Pancreas (tissue), 10 donors: ENCODE measurements around the gene GALNT11. TPM values are rescaled to one million over a fixed set of nuclear protein-coding genes. Genes with fewer than 3 reads are reported as not detected.
A peak's percentile ranks its signal among the peaks of the same experiment; 100 is the strongest.

Source experiments
- ATAC-seq, 4 donors: fragments of 200-7000 bp; cut with Tn5 transposase; one replicate each; pipeline versions ENCODE4 v1.8.0 to v1.9.1; 2020; ENCODE audit warnings: mild to moderate bottlenecking in 4 of 4, moderate library complexity in 4 of 4
- DNase-seq, 6 donors: peaks; one replicate each; pipeline ENCODE4 v3.0.0-alpha.2; 2020
- FAIRE-seq: peaks from 2 replicates; lab custom pipeline; 2012; peaks lifted over from hg19 to GRCh38; lab: Jason Lieb, UNC
- H3K27ac ChIP-seq, 4 donors: fragments of 200-600 bp; sonication (generic); 1 replicate in 3 of 4; 2 replicates in 1 of 4; pipeline versions ENCODE4 v1.5.0 to v1.8.0; 2020
- H3K27me3 ChIP-seq, 4 donors: fragments of 200-600 bp; one replicate each; pipeline ENCODE4 v1.8.0; 2021
- H3K36me3 ChIP-seq, 3 donors: fragments of 200-600 bp; sonication (generic) in 1 of 3; one replicate each; pipeline versions ENCODE4 v1.5.0 to v1.8.0; 2020 to 2021
- H3K4me1 ChIP-seq, 3 donors: fragments of 200-600 bp; one replicate each; pipeline ENCODE4 v1.8.0; 2021
- H3K4me3 ChIP-seq, 4 donors: fragments of 200-600 bp; sonication (generic) in 2 of 4; one replicate each; pipeline versions ENCODE4 v1.5.0 to v1.8.0; 2020 to 2021
- H3K9me3 ChIP-seq, 4 donors: fragments of 200-600 bp; one replicate each; pipeline ENCODE4 v1.8.0; 2021
- WGBS, 2 donors: extraction: QIAGEN DNeasy Blood & Tissue Kit; methylation state at CpG; one replicate each; pipeline ENCODE4 v1.1.7; 2013; 5-methylcytosine and 5-hydroxymethylcytosine counted together
- intact Hi-C, 3 donors: fragments of 100-400 bp; cut with DNase I; formaldehyde crosslinking; loops; one replicate each; pipeline versions ENCODE4 v1.11.1 to v1.14.2; 2022
- polyA plus RNA-seq, 2 donors: library from polyadenylated mRNA; stranded (reverse); fragments of 200-250 nt; gene quantifications; one replicate each; pipeline ENCODE4 v1.2.3, GENCODE V29; 2013
- total RNA-seq, 6 donors: library from RNA; stranded (reverse); fragmentation: NEBNext Ultra II Directional in 4 of 6; extraction: Animal tissue kit (Norgen Biotek cat#: 25700) in 4 of 6; gene quantifications; one replicate each; pipeline versions ENCODE4 v1.2.1 to v1.2.4, GENCODE V29; 2021 to 2023
- TF ChIP-seq, protein P1 (sequence below), 4 donors: fragments of 200-600 bp; sonication (generic) in 3 of 4; IDR thresholded peaks; one replicate each; pipeline versions ENCODE4 v1.5.0 to v1.8.0; 2021; ENCODE audit warnings: antibody characterized with exemption in 4 of 4
- donor health status: healthy with polysubstance abuse.
- donor health status: DM: no; HTN: no; CAD: no; lungs with moderate emphysema.
- donor health status: DM: no; HTN: no; CAD: no.
- donor health status: control.
- donor health status: control.
- donor health status: Bipolar disorder and iron deficiency.
- donor health status: DM: yes; HTN: yes; CAD: no.
- donor health status: DM: no; HTN: no; CAD: no.
- donor health status: DM: no; HTN: no; CAD: no.
- donor health status: DM: yes; HTN: yes; CAD: no.

The GALNT11 gene
- total and polyA plus RNA-seq, 8 donors = 12.9 to 36.3 (median 26.9) TPM

DNA sequence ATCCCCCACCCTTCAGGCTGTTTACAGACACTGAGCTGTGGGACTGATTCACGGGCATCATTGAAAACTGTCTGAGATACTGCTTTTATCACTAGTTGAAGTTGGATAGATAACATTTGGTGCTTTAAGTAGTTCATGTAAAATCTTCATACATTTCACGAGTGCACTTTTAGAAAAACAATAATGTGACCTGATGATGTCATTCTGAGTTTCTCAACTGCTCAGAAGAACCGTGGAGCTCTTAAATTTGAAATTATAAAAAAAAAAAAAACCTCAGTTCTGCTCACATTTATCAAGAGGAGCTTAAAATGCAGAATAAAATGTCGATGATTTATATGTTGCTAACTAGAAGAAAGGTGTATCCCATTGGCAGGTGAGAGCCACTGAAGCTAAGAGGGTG is 81.5 kb downstream of the GALNT11 start:
- intact Hi-C loops = no loop called here
- peaks cover 0 to 57% (median 5%) of the 10 kb centered on the region in 3 donors for H3K36me3 ChIP-seq

DNA sequence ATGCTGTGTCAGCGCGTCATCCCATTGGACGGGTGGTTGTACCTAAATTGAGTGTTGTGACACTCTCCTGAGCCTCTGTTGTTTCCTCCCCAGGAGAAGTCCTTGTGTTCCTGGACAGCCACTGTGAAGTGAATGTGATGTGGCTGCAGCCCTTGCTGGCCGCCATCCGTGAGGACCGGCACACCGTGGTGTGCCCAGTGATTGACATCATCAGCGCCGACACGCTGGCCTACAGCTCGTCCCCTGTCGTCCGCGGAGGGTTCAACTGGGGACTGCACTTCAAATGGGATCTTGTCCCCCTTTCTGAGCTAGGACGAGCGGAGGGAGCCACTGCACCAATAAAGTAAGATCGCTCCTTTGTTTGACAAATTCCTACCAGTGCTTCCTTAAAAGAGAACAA is 82.5 kb downstream of the GALNT11 start:
- TF ChIP-seq, protein P1, sequence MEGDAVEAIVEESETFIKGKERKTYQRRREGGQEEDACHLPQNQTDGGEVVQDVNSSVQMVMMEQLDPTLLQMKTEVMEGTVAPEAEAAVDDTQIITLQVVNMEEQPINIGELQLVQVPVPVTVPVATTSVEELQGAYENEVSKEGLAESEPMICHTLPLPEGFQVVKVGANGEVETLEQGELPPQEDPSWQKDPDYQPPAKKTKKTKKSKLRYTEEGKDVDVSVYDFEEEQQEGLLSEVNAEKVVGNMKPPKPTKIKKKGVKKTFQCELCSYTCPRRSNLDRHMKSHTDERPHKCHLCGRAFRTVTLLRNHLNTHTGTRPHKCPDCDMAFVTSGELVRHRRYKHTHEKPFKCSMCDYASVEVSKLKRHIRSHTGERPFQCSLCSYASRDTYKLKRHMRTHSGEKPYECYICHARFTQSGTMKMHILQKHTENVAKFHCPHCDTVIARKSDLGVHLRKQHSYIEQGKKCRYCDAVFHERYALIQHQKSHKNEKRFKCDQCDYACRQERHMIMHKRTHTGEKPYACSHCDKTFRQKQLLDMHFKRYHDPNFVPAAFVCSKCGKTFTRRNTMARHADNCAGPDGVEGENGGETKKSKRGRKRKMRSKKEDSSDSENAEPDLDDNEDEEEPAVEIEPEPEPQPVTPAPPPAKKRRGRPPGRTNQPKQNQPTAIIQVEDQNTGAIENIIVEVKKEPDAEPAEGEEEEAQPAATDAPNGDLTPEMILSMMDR (IDR thresholded peaks at IDR 0.05) = no peak
- Histone ChIP-seq H3K4me3 (no peak overlapping the region), H3K27me3 (no peaks in the 10 kb centered on the region), H3K4me1 (no peaks in the 10 kb centered on the region), H3K27ac (no peak overlapping the region), H3K36me3 (peaks cover 0 to 54% (median 5%) of the 10 kb centered on the region in 3 donors), H3K9me3 (no peaks in the 10 kb centered on the region)
- ATAC-seq (peak in 1 of 4 donors; percentile 14), DNase-seq (no peak), FAIRE-seq (no peak)
- intact Hi-C loops = no loop called here
- 92 to 97% methylated on average over 17 of the region's 17 CpGs for WGBS, 2 donors

More for the DNA sequence above, 81.5 kb downstream of the GALNT11 start:
- Histone ChIP-seq H3K27ac (no peak overlapping the region), H3K9me3 (no peaks in the 10 kb centered on the region), H3K27me3 (no peaks in the 10 kb centered on the region), H3K4me1 (no peaks in the 10 kb centered on the region), H3K4me3 (no peak overlapping the region)
- FAIRE-seq (no peak), DNase-seq (no peak), ATAC-seq (no peak)
- TF ChIP-seq, protein P1 (IDR thresholded peaks at IDR 0.05) = no peak
- WGBS, 2 donors = 73 to 77% methylated on average over 4 of the region's 4 CpGs

DNA sequence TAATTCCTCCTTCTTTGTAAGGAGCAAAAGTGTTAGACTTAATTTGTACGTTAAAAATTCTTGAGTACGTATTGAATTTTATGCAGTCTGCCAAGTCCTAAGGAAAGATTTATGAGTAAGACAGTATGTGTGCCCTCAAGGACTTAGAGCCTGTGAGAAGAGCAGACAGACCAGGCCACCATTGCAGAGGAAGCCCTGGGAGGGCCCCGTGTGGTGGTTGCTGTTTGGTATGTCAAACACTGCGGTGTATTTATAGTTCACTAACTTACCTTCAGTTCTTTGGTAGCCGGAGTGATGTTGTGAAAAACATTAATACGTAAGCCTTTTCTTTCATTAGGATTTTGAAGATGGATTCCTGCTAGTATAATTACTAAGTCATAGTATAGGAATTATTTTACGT is 82.9 kb downstream of the GALNT11 start:
- intact Hi-C loops = no loop called here
- ATAC-seq (peak in 1 of 4 donors; percentile 30), FAIRE-seq (no peak), DNase-seq (no peak)
- TF ChIP-seq, protein P1 (IDR thresholded peaks at IDR 0.05) = no peak
- peaks cover 0 to 54% (median under 1%) of the 10 kb centered on the region in 3 donors for H3K36me3 ChIP-seq
- no peak overlapping the region for H3K4me3 ChIP-seq
- no peaks in the 10 kb centered on the region for H3K9me3 ChIP-seq
- H3K27me3 ChIP-seq = no peaks in the 10 kb centered on the region
- WGBS, 2 donors = 77 to 79% methylated on average over 7 of the region's 7 CpGs
- no peak overlapping the region for H3K27ac ChIP-seq
- H3K4me1 ChIP-seq = no peaks in the 10 kb centered on the region

DNA sequence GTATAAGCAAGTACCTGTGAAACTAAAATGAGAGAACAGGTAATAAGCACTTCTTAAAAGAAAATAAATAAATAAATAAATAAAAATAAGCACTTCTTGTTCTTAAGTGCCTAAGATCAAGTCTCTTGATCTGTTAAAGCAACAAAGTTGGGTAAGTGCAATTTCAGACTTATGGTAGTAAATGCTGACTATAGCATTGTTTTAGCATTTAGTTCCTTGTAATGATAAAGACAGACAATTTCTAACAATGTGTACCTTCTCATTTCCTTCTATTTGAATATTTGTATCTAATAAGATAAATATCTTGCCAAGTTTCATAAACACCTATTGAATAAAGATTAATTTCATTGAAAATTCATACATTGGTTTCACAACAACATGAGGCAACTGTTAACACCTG is 87.4 kb downstream of the GALNT11 start:
- DNase-seq (no peak), FAIRE-seq (no peak), ATAC-seq (no peak)
- intact Hi-C loops = no loop called here
- TF ChIP-seq, protein P1 (IDR thresholded peaks at IDR 0.05) = no peak
- Histone ChIP-seq H3K9me3 (no peaks in the 10 kb centered on the region), H3K27me3 (no peaks in the 10 kb centered on the region), H3K36me3 (peaks cover 0 to 52% (median 7%) of the 10 kb centered on the region in 3 donors), H3K27ac (no peak overlapping the region), H3K4me1 (no peaks in the 10 kb centered on the region), H3K4me3 (no peak overlapping the region)

DNA sequence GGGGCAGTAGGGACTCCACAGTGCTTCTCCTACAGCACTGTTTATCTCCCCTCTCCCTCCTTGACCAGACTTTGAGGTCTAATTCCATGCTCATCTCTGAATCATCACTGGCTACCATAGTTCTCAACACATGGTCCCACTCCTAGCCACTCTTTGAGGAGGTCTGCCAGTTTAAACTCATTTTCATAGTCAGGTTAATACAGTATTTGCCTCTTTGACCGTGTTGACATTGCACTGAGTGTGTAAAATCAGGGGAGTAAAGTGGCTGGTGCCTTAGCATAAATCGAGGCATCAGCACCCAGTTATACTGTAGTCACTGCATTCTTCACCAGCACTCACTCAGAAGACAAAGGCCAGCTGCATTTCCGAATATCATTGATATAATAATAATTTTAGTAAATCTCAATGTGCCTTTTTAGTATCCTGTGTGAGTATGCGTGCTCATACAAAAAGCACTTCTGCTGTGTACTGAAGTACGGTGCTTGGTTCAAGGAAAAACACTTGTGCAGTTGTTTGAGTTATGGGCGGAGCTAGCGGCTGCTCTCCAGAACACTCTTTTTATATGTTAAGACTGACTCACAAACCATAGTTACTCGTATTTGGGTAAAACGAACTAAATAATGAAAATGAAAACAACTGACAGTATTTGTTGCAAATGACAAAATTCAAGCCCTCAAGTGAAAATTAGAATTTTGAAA is 89.7 kb downstream of the GALNT11 start:
- FAIRE-seq (no peak), DNase-seq (no peak), ATAC-seq (no peak)
- Histone ChIP-seq H3K36me3 (peaks cover 0 to 67% (median 15%) of the 10 kb centered on the region in 3 donors), H3K4me1 (no peaks in the 10 kb centered on the region), H3K9me3 (no peaks in the 10 kb centered on the region), H3K27ac (no peak overlapping the region), H3K27me3 (no peaks in the 10 kb centered on the region), H3K4me3 (no peak overlapping the region)
- WGBS, 2 donors = 92 to 93% methylated on average over 9 of the region's 9 CpGs
- intact Hi-C loops = no loop called here
- TF ChIP-seq, protein P1 (IDR thresholded peaks at IDR 0.05) = no peak
